Skeletal muscle tissue (tissue), 4 donors: ENCODE measurements around the gene FAM124B. TPM values are rescaled to one million over a fixed set of nuclear protein-coding genes. Genes with fewer than 3 reads are reported as not detected.
"Not testable (repeated sequence)": the region's sequence is repeated elsewhere in the genome, so short reads cannot be mapped to it uniquely, and the experiment has no call there.

ENCODE experiments used
- H3K27ac ChIP-seq: one replicate; pipeline ENCODE4 v1.7.0; 2013; ENCODE audit warnings: mild to moderate bottlenecking, low read depth, low read length, inconsistent platforms
- H3K27me3 ChIP-seq, 3 donors: one replicate each; pipeline ENCODE4 v1.7.0; 2013; ENCODE audit warnings: low read length in 3 of 3; ENCODE audit not compliant: control insufficient read depth in 3 of 3, insufficient read depth in 3 of 3
- H3K36me3 ChIP-seq, 3 donors: one replicate each; pipeline ENCODE4 v1.7.0; 2013; ENCODE audit warnings: low read length in 3 of 3; ENCODE audit not compliant: control insufficient read depth in 3 of 3, insufficient read depth in 3 of 3
- H3K4me1 ChIP-seq, 3 donors: one replicate each; pipeline ENCODE4 v1.7.0; 2013; ENCODE audit warnings: low read length in 3 of 3, mild to moderate bottlenecking in 3 of 3; ENCODE audit not compliant: control insufficient read depth in 3 of 3, insufficient read depth in 3 of 3
- H3K4me3 ChIP-seq, 3 donors: one replicate each; pipeline ENCODE4 v1.7.0; 2013; ENCODE audit warnings: low read length in 3 of 3
- H3K9ac ChIP-seq, 3 donors: one replicate each; pipeline ENCODE4 v1.7.0; 2013; ENCODE audit warnings: low read length in 3 of 3, mild to moderate bottlenecking in 3 of 3, moderate library complexity in 2 of 3, low read depth in 1 of 3
- H3K9me3 ChIP-seq, 3 donors: one replicate each; pipeline ENCODE4 v1.7.0; 2013; ENCODE audit warnings: low read length in 3 of 3; ENCODE audit not compliant: control insufficient read depth in 3 of 3
- total RNA-seq: library from RNA; depleted of rRNA; stranded (reverse); fragments of >200 nt; gene quantifications from one replicate; pipeline ENCODE4 v1.2.3, GENCODE V29; 2014
- donor health status: Osteomylitis.

Gene FAM124B
- total RNA-seq, 1 donor from 2014 or later, result 12.5 TPM

- H3K36me3 ChIP-seq, result no peaks in the 10 kb centered on the region
- H3K27me3 ChIP-seq, result no peaks in the 10 kb centered on the region
- no peak overlapping the region for H3K9ac ChIP-seq
- H3K9me3 ChIP-seq, result no peaks in the 10 kb centered on the region
- H3K27ac ChIP-seq, result no peak overlapping the region
- H3K4me1 ChIP-seq, result peaks cover 0 to 4% (median 0%) of the 10 kb centered on the region in 3 donors
- H3K4me3 ChIP-seq, result no peak overlapping the region
Observed at GRCh38 chr2:224386876-224387275, 15.0 kb downstream of the FAM124B start.

GRCh38 chr2:224382973-224383555, 18.8 kb downstream of the FAM124B start:
- no peak overlapping the region for H3K9ac ChIP-seq
- H3K4me1 ChIP-seq, result peaks cover 0 to 12% (median 6%) of the 10 kb centered on the region in 3 donors
- no peak overlapping the region for H3K27ac ChIP-seq
- no peak overlapping the region for H3K4me3 ChIP-seq
- H3K27me3 ChIP-seq, result no peaks in the 10 kb centered on the region
- H3K36me3 ChIP-seq, result no peaks in the 10 kb centered on the region
- H3K9me3 ChIP-seq, result no peaks in the 10 kb centered on the region

GRCh38 chr2:224382280-224382647, 19.6 kb downstream of the FAM124B start:
- H3K27me3 ChIP-seq, H3K9me3 ChIP-seq, H3K36me3 ChIP-seq, H3K27ac ChIP-seq, H3K9ac ChIP-seq, H3K4me3 ChIP-seq: not testable (repeated sequence)
- H3K4me1 ChIP-seq, result peaks cover 0 to 12% (median 6%) of the 10 kb centered on the region in 3 donors

DNA sequence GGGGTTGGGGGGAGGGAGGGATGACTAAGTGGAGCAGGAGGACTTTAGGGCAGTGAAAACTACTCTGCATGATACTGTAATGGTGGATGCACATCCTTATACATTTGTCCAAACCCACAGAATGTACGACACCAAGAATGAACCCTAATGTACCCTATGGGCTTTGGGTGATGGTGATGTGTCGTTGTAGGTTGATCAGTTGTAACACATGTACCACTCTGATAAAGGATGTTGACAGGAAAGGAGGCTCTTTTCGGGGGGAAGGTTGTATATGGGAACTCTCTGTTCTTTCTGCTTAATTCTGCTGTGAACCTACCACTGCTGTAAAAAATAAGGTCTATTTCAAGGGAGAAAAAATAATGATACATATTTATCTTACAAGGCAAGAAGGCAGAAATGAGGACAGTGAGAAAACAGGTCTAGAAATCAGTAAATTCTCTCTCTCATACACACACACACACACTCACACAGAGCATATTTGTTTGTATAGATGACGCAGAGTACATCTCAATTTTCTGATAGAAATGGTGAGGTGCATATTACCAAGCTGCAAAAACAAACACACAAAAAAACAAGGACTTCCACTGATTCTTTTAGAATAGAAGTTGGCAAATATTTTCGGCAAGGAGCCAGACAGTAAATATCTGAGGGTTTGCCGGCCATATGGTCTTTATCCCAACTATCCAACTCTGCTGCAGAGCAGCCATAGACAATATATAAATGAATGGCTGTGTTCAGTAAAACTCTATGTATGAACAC, 20.2 kb downstream of the FAM124B start:
- Histone ChIP-seq H3K36me3 (no peaks in the 10 kb centered on the region), H3K27ac (no peak overlapping the region), H3K9ac (no peak overlapping the region), H3K4me3 (no peak overlapping the region), H3K4me1 (peaks cover 0 to 12% (median 6%) of the 10 kb centered on the region in 3 donors), H3K27me3 (no peaks in the 10 kb centered on the region), H3K9me3 (no peaks in the 10 kb centered on the region)

DNA sequence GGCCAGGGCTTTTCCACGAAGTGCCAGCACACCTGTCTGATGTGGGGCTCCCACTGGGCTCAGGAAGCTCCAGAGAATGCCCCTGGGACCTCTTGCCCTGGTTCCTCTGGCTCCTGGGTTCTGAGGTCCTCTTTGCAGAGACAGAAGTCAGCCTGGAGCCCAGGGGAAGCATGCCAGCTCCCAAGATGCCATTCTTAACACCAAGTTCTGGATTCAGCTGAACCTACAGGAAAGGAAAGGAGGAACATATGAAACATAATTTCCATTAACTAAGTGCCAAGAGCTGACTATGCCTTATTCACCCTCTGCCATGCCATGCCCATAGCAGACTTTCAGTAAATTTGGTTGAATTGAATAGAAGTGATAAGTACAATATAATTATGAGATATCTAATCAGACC, 21.9 kb downstream of the FAM124B start:
- H3K4me3 ChIP-seq, result no peak overlapping the region
- no peak overlapping the region for H3K9ac ChIP-seq
- H3K9me3 ChIP-seq, result no peaks in the 10 kb centered on the region
- no peaks in the 10 kb centered on the region for H3K36me3 ChIP-seq
- no peaks in the 10 kb centered on the region for H3K27me3 ChIP-seq
- peaks cover 0 to 12% (median 6%) of the 10 kb centered on the region in 3 donors for H3K4me1 ChIP-seq
- H3K27ac ChIP-seq, result no peak overlapping the region

DNA sequence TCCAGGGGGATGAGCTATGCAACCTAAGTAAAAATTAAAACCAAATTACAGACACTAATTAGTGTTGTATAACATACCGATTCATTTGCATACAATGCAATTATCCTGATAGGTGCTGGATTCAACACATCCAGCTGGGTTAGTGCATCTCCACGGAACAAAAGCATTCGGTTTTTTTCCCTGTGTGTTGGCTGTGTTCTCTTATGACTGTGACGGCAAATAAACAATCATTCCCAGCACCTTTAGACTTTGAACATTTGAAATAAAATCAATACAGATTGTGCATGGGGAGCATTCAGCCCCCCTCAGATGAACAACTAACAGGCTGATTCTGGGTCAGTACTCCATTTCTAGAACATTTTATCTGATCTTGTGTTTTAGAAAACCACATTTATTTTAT, 22.7 kb downstream of the FAM124B start:
- peaks cover 0 to 12% (median 6%) of the 10 kb centered on the region in 3 donors for H3K4me1 ChIP-seq
- H3K4me3 ChIP-seq, result no peak overlapping the region
- H3K9me3 ChIP-seq, result no peaks in the 10 kb centered on the region
- no peaks in the 10 kb centered on the region for H3K27me3 ChIP-seq
- H3K9ac ChIP-seq, result no peak overlapping the region
- H3K27ac ChIP-seq, result no peak overlapping the region
- no peaks in the 10 kb centered on the region for H3K36me3 ChIP-seq

- Histone ChIP-seq H3K4me1 (peaks cover 0 to 12% (median 6%) of the 10 kb centered on the region in 3 donors), H3K27ac (no peak overlapping the region), H3K27me3 (no peaks in the 10 kb centered on the region), H3K4me3 (no peak overlapping the region), H3K9me3 (no peaks in the 10 kb centered on the region), H3K9ac (no peak overlapping the region), H3K36me3 (no peaks in the 10 kb centered on the region)
Observed at GRCh38 chr2:224378701-224379097, 23.2 kb downstream of the FAM124B start.

- Histone ChIP-seq H3K27ac (no peak overlapping the region), H3K4me3 (no peak overlapping the region), H3K27me3 (no peaks in the 10 kb centered on the region), H3K36me3 (no peaks in the 10 kb centered on the region), H3K4me1 (peaks cover 0 to 12% (median 6%) of the 10 kb centered on the region in 3 donors), H3K9me3 (no peaks in the 10 kb centered on the region), H3K9ac (no peak overlapping the region)
Observed at GRCh38 chr2:224377751-224378700, 23.9 kb downstream of the FAM124B start.

GRCh38 chr2:224372641-224373040, 29.3 kb downstream of the FAM124B start:
- H3K4me3 ChIP-seq, result no peak overlapping the region

More at GRCh38 chr2:224372641-224373040, 29.3 kb downstream of the FAM124B start:
- no peak overlapping the region for H3K9ac ChIP-seq
- no peaks in the 10 kb centered on the region for H3K36me3 ChIP-seq
- H3K9me3 ChIP-seq, result no peaks in the 10 kb centered on the region
- no peaks in the 10 kb centered on the region for H3K27me3 ChIP-seq
- H3K4me1 ChIP-seq, result no peaks in the 10 kb centered on the region
- H3K27ac ChIP-seq, result no peak overlapping the region
